HCEC 1CT (cell line): ENCODE data around the gene ADAMTS3.
A peak's percentile ranks its signal among the peaks of the same experiment; 100 is the strongest.

ENCODE experiments used
- DNase-seq: peaks from one replicate; pipeline ENCODE4 v3.0.0-alpha.2; 2017

ADAMTS3 gene

DNA sequence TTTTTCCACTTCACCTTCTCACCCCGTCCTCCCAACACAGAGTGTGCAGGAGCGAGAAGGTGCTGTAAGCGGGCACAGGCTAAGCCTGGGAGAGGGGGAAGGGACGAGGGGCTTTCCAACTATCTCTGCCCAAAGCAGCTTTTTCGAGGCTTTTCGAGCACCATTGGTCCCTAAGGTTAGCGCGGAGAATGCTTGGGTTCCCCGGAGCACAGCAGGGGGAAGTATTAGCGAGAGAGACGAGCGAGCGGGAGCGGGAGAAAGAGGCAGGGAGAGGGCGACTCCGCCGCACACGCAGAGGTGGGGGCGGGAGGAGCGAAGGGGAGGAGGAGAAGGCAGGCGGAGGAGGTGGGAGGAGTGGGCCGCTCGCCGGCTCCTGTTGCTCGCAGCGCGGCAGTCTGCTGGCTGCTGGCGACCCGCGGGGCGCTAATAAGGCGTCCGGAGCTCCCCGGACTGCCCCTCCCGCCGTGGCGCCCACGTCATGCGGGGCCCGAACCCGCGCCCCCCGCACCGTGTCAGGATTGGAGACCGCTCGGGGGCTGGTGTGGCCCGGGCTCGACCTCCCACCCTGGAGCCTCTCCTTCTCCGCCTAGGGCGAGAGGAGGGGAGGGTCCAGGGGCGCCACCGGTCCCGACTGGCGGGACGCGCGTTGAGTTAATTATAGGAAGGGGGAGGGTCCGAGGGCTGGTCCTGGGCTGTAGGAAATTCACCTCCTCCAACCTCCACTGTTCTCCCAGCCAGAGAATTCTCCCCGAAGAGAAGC is at the start of gene ADAMTS3:
ADAMTS3 (minus strand) TSS at position 263 of the 760 bp plus-strand sequence. CDS start 459 bp downstream, outside the sequence.
- DNase-seq: peak; percentile 0

DNA sequence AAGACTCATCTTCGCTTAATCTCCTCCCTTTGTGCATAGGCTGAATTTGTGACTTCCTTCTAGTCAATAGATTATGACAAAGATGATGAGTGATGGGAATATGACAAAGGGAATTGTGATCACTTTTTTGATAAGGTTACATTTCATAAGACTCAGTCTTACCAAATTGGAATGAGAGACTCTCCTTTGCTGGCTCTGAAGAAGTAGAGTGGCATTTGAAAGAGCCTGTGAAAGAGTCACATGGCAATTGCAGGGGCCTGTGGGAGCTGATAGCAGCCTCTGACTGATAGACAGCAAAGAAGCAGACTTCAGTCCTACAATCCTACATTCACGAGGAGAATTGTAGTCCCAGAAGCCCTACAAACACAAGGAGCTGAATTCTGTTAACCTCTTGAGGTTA is 44.9 kb upstream of the ADAMTS3 start:
- DNase-seq: no peak

DNA sequence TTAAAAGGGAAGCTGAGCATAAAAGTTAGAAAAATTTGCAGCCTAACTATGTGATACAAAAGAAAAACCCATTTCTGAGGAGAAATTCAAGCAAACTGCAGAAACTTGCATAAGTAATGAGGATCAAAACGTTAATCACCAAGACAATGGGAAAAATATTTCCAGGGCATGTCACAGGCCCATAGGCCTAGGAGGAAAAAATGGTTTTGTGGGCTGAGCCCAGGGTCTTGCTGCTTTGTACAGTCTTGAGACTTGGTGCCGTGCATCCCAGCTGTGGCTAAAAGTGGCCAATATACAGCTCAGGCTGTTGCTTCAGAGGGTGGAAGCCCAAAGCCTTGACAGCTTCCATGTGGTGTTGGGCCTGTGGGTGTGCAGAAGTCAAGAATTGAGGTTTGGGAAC is 37.7 kb upstream of the ADAMTS3 start:
- no peak for DNase-seq

GRCh38 chr4:72604324-72604723 is 35.3 kb upstream of the ADAMTS3 start:
- DNase-seq: no peak

DNA sequence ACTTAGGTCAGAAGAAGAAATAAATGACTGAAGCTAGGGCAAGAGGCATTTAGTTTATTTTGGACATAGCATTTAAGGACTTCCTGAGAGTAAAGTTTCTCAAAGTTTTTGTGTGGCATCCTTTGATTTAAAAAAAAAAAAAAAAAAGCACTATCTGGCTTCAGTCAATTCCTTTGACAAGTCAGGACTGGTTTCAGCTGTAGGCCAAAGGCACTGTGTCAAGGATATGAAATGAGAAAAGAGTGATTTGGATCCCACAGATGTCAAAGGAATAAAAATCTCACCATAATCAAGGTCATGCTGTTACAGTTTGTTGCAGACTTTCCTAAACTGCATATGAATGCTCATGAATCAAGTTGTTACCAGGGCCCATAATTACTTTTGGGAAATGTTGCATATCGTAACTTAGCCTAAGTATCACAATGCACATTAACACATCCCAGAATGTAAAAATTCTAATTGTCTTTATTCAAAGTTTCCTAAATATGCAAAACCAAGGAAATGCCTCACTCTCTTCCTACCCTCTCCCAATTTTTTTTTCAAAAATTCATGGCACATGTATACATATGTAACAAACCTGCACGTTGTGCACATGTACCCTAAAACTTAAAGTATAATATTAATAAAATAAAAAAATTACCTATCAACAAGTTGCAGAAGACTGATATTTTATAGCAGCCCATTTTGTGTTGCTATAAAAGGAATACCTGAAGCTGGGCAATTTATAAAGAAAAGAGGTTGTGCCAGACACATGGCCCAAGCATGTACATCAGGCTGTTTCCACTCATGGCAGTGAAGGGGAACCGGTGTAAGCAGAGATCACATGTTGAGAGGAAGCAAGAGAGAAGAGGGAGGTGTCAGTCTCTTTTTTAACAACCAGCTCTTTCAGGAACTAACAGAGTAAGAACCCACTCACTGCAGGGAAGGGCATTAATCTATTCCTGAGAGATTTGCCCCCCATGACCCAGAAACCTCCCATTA is 33.7 kb upstream of the ADAMTS3 start:
- DNase-seq: no peak

DNA sequence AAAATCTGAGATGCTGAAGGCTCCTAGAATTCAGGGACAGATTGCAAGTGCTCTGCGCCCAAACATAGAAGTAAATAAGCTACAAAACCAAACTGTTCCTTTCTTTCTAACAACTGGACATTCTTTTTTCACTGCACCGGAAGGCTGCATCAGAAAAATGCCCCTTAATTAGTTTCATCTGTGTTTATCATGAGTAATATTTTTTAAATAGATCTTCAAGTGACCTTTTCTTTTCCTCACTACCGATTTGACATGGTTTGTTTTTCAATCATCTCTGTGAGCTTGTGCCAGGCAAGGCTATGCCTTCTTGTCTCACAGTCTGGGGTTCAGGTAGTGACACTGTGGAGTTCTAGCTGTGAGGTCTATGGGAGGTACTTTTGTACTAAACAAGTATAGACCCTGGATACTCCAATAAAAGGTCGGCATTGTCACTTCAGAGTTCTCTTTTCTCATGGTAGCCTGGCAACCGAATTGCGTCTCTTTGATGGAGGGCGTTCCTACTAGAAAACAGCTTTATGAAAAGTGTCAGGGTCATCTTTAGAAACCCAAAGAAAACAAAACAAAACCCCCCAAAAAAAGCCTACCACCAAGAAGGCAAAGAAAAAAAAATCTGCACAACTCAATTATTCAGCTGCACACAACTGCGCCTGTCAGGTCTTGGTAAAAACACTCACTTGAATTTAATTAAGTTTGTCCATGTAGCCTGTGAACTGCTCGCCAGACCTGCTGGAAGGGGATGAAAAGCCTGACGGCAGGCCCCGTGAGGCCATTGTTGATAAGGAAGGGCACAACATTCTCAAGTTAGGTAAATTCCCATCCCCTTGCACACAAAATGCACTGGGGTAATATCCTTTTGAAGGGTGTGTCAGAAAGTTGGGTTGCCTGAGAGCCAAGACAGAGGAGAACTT is 22.8 kb upstream of the ADAMTS3 start:
- no peak for DNase-seq

GRCh38 chr4:72587334-72587733 is 18.3 kb upstream of the ADAMTS3 start:
- DNase-seq: no peak

- no peak for DNase-seq
These were observed 13.8 kb upstream of the ADAMTS3 start for GRCh38 chr4:72582853-72583252.

DNA sequence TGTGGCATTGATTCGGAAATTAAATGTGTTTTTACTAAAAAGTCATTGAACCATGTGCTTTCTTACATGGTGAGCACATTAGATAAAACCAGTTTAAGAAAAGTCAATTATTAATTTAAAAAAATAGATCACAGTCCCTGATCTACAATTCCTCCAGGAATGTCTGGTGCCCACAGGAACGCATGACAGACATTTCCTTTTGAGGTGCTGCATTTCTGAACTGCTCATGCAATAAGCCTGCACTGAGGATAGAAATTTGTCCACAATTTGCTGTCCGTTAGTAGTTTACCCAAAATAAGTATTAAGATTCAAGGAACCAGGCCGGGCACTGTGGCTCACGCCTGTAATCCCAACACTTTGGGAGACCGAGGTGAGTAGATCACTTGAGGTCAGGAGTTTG is 8.2 kb upstream of the ADAMTS3 start:
- no peak for DNase-seq

GRCh38 chr4:72571337-72571736 is 2.3 kb upstream of the ADAMTS3 start:
- DNase-seq: no peak

GRCh38 chr4:72569719-72570235 is 756 bp upstream of the ADAMTS3 start:
- no peak for DNase-seq

- DNase-seq: peak; percentile 7
These were observed 973 bp downstream of the ADAMTS3 start for GRCh38 chr4:72567821-72568675.

DNA sequence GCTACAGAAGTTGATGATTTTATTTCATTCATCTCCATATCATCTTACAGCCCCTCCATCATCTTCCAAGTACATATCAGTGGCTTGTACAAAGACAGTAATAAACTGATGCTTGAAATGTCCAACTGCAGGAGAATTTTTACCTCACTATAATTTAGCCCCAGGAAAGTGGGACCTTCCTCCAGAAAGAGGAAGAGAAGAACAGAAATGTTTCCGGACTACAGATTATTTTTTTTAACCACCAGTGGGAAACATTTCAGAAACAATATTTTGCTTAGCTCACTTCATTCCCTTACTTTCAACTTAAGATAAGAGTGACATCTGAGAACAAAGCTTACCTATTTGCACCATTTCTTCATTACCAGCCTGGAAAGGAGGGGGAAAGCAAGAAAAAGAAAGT is 2.0 kb downstream of the ADAMTS3 start:
- DNase-seq: no peak

DNA sequence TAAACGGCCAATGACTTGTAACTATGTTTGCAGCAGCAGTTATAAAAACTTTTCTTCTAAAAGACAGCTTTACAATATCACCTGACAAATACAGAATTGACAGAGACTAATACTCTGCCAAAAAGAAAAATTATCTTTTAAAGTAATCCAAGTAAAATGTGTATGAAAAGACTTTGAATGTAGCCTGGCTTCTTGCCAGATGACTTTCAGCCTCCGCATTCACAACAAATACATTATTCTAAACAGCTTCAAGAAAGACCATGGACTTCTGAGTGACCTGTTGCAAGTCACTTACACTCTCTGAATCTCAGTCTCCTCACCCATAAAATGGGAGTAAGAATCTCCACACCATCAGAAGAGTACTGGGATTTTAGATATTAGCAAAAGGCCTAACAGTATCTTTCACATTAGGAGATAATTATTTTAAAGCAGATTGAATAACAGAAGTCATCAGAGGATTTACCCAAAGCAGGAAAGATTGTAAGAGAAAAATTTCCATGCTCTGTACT is 2.5 kb downstream of the ADAMTS3 start:
- DNase-seq: no peak

DNA sequence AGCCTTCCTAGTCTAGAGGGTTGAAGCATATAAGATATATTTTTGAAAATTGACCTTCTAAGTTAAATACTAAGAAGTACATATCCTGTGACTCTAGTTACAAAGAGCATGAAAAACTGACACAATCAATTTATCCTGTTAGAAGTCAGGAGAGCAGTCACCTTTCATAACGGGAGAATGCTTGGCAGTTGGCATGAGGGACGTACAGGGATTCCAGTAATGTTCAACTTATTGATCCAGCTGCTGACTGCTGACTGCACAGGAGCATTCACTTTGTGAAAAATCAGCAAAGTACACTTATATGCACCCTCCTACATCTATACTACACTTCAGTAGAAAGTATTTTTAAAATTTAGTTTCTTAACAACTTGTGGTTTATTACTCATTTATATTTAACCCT is 4.2 kb downstream of the ADAMTS3 start:
- DNase-seq: no peak

DNA sequence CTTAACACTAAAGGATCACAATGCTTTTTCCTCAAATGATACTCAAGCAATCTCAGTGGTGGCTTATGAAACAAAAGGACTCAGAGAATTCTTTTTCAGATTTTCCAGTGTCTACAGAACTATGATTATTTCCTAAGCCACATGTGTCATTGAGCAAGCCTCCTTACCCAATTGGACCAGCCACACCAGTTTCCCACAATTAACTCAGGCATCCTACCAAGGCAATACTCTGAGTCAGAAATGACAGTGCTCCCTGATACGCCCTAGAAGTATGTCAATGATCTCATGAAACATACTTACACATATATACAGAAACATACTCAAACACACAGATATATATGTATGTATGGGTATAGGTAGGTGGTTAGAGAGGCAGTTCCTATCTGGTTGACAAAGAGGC is 4.8 kb downstream of the ADAMTS3 start:
- DNase-seq: peak; percentile 1

DNA sequence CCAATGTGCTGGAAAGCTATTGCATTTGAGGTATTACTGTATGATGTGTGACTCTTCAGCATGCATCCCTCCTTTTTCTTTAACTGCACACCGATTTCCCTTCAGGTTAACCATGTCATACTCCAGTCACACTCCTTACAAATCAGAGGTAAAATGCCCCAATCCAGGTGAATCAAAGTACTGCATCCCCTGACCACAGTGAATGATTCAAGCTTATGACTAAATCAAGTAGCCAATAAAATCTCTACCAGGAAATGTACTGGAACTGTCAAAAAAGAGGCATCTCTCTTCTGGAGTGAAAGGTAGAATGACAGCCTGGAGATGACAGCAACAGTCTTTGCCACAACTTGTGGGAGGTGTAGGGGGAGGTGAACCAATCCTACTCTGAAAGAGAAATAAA is 10.4 kb downstream of the ADAMTS3 start:
- DNase-seq: no peak

DNA sequence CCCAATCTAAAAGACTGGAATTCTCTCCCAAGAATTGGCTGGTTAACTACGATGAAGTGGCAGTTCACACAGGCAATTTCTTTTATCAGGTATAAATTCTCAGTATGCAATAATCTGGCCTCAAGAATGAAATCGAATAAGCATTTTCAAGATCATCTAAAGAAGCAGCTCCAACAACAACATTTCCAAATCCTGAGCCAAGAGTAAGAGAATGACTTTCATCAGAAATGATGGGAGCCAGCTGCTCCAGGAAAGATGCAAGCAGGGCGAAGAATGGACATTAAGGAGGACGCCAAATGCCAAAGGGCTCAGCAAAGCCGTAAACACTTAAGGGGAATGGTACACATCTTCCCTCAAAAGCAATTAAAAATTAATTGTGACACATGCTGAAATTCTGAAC is 12.0 kb downstream of the ADAMTS3 start:
- no peak for DNase-seq

- DNase-seq: no peak
These were observed 13.6 kb downstream of the ADAMTS3 start for GRCh38 chr4:72555377-72555831.

DNA sequence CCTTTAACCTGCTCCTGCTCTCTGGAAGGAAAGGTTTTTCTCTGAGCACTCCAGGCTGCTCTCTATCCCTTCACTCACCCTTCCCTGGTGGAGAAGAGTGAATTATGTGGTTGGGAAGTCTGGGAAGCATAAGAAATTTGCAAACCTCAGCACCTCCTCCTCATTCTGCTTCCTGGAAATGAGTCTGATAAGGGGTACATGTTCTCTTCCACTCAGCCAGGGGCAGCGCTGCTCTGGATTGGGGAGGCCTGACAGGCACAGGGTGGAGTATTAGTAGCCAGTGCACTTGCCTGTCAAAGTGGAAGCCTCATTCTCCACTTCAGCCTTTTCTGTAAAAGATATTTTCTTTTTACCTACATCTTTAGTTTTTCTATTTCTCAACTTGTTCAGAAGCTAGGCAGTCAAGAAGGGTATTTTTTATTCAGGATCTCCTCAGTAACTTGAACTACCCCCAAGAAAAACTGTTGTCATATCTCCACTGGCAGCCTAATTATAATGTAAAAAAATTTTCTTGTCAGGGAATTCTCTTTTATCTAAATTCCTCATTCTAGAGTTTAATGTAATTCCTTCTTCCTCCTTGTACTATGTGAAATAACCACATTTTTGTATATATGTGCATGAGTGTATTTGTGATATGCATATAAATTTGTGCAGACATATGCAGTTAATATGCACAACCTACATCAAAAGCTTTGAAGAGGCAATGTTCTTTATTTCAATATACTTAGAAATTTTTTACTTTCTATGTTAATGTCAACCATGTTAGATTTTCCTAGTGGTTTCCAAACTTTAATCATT is 15.3 kb downstream of the ADAMTS3 start:
- DNase-seq: no peak
